ENCODE measurements around the gene KCNJ10.

KCNJ10 gene

GRCh38 chr1:160068225-160068624 is 1.7 kb downstream of the KCNJ10 start:
- Histone ChIP-seq H3K4me3 (replicated peaks; ENCODE audit: insufficient read depth, low read length) (no peak overlapping the region), H3K27ac (replicated peaks) (no peak overlapping the region), H3K27me3 (ENCODE audit: insufficient read depth, poor library complexity, severe bottlenecking) (peaks cover 29% of the 10 kb centered on the region)
- TF ChIP-seq REST (IDR thresholded peaks at IDR 0.05; ENCODE audit: insufficient replicate concordance, low read depth), result no peak
- no peak for TF ChIP-seq POLR2AphosphoS5 (IDR thresholded peaks at IDR 0.05; ENCODE audit: low read depth)
- TF ChIP-seq SPI1 (IDR thresholded peaks at IDR 0.05; ENCODE audit: borderline replicate concordance, low read depth), result no peak
- TF ChIP-seq GABPA (IDR thresholded peaks at IDR 0.05; ENCODE audit: low read depth), result no peak
- no peak for TF ChIP-seq CTCF (IDR thresholded peaks at IDR 0.05; ENCODE audit: insufficient read depth, low read length)
- no peak for DNase-seq (ENCODE audit: low read depth in 1 of 2, low spot score in 1 of 2)

DNA sequence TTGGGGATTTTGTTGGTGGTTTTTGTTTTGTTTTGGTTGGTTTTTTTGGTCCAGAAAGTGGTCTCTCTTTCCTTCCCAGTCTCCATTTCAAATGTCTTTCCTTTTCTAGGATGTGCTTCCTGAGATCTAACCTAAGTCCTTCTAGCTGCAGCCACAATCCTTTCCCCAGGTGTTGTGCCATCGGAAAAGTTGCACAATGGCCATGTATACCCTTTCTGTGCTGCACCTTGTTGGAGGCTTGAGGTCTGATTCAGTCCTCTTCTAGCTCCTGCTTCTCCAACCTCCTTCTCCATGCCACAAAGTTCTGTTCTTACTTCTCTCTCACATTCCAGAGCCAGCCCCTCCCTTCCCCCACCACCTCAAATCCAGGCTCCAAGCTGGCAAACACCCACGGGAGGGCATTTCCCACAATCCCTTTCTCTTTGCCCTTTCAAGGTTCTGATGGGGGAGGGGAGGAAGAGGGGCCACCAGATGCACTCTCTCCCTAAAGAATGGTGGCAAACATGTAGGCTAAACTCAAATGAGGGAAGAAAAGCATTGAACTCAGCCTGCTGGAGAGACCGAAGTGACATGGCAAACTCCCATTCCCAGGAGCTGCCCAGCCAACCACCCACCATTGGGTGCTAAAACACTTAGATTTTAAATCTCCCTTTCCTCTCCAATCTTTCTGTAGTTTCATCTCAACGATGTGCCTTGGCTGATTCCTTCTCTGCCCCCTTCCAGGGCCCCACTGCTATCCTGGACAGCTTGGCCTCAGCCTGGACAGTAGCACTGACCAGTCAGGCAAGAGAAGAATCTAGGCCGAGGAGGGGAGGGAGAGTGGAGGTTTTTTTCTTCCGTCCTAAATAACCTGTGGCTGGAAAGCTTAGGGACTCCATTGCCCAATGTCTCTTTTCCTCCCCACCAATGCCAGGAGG is 2.9 kb downstream of the KCNJ10 start:
- TF ChIP-seq REST (IDR thresholded peaks at IDR 0.05; ENCODE audit: insufficient replicate concordance, low read depth) (no peak), GABPA (IDR thresholded peaks at IDR 0.05; ENCODE audit: low read depth) (no peak)
- no peak overlapping the region for H3K27ac ChIP-seq (replicated peaks)
- DNase-seq (ENCODE audit: low read depth in 1 of 2, low spot score in 1 of 2), result no peak
- no peak overlapping the region for H3K4me3 ChIP-seq (replicated peaks; ENCODE audit: insufficient read depth, low read length)
- peaks cover 27% of the 10 kb centered on the region for H3K27me3 ChIP-seq (ENCODE audit: insufficient read depth, poor library complexity, severe bottlenecking)

DNA sequence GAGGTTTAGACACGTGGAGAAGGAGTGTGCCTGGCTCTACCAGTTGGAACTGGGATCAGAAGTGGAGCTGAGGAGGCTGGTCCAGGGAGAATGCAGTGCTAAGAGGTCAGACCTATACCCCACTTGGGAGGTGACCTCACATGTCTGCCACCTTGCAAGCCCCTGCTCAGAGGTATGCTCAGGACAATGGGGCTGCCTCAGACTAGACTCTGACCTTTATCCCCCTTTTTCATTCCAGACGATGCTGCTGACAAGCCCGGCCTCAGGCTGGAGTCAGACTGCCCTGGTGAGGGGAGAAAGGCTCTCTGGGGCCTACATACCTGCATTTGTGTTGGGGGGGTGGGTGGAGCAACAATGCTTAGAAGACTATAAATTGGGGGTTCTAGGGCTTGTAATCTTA is 5.2 kb downstream of the KCNJ10 start:
- DNase-seq (ENCODE audit: low read depth in 1 of 2, low spot score in 1 of 2), result no peak
- Histone ChIP-seq H3K4me3 (replicated peaks; ENCODE audit: insufficient read depth, low read length) (no peak overlapping the region), H3K27me3 (ENCODE audit: insufficient read depth, poor library complexity, severe bottlenecking) (peaks cover 11% of the 10 kb centered on the region), H3K27ac (replicated peaks) (no peak overlapping the region)
- no peak for TF ChIP-seq SPI1 (IDR thresholded peaks at IDR 0.05; ENCODE audit: borderline replicate concordance, low read depth)
- no peak for TF ChIP-seq REST (IDR thresholded peaks at IDR 0.05; ENCODE audit: insufficient replicate concordance, low read depth)
- no peak for TF ChIP-seq GABPA (IDR thresholded peaks at IDR 0.05; ENCODE audit: low read depth)
- TF ChIP-seq POLR2AphosphoS5 (IDR thresholded peaks at IDR 0.05; ENCODE audit: low read depth), result no peak
- TF ChIP-seq CTCF (IDR thresholded peaks at IDR 0.05; ENCODE audit: insufficient read depth, low read length), result no peak
